MV-4-11 (cell line): Measurements from ENCODE around the gene PYGO1.
"Not testable (repeated sequence)": the region's sequence is repeated elsewhere in the genome, so short reads cannot be mapped to it uniquely, and the experiment has no call there.

Experiments
- DNase-seq: peaks from one replicate; lab custom pipeline; 2025; lab: John Stamatoyannopoulos, UW

PYGO1 gene, protein sequence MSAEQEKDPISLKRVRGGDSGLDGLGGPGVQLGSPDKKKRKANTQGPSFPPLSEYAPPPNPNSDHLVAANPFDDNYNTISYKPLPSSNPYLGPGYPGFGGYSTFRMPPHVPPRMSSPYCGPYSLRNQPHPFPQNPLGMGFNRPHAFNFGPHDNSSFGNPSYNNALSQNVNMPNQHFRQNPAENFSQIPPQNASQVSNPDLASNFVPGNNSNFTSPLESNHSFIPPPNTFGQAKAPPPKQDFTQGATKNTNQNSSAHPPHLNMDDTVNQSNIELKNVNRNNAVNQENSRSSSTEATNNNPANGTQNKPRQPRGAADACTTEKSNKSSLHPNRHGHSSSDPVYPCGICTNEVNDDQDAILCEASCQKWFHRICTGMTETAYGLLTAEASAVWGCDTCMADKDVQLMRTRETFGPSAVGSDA

GRCh38 chr15:55588070-55588814 lies at the start of gene PYGO1:
TSS of gene PYGO1 (minus strand) at chr15:55588345. CDS start at chr15:55587883, 462 bp downstream.
- peak; percentile 4 for DNase-seq

GRCh38 chr15:55637086-55637485 lies 48.9 kb upstream of the PYGO1 start:
- DNase-seq, result no peak

DNA sequence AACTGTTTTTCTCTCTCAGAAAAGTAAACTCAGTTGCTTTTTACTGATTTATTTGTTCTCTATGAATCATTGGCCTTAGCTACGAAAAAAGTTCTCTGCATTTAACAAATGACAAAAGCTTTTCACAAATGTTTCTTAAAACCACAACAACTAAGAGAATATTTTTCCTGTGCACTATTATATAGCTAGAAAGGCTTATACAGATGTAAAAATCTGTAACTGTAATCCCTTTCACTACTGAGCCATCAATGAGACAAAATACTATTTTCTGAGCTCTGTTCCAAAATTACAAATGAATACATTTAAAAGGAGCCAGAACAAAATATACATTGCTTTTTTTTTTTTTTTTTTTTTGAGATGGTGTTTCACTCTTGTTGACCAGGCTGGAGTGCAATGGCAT lies 45.6 kb upstream of the PYGO1 start:
- DNase-seq, result no peak

GRCh38 chr15:55632434-55632833 lies 44.3 kb upstream of the PYGO1 start:
- DNase-seq, result no peak

GRCh38 chr15:55630858-55631257 lies 42.7 kb upstream of the PYGO1 start:
- DNase-seq, result no peak

- DNase-seq, result no peak
These were observed 40.2 kb upstream of the PYGO1 start for GRCh38 chr15:55628369-55628730.

GRCh38 chr15:55627730-55628368 lies 39.7 kb upstream of the PYGO1 start:
- peak; percentile 48 for DNase-seq

DNA sequence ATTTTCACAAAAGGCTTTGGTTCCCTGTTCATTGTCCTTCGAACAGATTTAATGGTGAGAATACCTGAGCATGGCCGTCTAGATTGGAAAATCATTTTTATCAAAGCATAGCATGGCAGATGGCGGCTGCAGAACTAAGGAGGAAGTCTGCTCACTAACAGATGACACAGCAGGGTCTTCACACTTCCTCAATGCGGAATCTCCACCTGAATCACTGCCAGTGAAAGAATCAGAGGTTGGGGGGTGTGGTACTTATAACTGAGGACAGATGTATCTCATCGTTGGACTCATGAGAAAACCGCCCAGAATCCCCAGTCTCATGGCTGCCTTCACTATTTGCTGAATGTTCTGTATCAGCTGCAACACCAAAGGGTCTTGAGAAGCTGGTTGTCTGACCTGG lies 31.6 kb upstream of the PYGO1 start:
- DNase-seq, result no peak

DNA sequence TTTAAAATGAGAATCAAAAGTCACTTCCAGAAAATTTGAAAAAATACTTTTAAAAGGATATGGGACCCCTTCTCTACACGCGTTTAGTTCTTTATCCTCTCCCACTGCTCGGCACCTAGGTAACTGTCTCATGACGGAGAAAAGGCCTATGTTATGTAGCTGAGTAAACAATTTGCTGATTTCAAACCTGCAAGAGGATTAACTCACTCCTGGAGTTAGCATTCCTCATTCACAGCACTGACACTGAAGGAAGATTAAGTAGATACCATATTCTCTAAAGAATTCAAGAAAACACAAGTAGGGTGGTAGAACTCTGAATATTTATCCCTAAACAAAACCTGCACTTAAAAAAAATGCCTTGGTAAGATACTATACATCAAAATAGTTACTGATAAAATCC lies 30.2 kb upstream of the PYGO1 start:
- DNase-seq, result no peak

DNA sequence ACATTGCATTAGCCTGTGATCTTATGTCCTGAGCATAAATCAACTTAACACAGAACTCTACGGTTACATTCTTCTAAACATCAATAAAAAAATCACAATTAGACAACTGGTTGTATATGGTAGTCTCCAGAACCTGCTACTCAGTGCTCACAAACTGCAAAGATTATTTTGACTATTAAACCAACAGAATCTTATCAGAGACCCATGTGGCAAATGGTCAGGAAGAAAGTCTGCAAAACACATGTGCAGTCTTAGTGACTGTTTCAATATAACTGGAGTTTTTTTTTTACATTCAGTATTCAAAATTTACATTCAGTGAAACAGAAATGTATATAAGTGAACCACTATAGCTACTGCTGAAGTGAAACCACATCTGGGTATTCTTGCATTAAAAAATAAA lies 27.3 kb upstream of the PYGO1 start:
- DNase-seq, result no peak

DNA sequence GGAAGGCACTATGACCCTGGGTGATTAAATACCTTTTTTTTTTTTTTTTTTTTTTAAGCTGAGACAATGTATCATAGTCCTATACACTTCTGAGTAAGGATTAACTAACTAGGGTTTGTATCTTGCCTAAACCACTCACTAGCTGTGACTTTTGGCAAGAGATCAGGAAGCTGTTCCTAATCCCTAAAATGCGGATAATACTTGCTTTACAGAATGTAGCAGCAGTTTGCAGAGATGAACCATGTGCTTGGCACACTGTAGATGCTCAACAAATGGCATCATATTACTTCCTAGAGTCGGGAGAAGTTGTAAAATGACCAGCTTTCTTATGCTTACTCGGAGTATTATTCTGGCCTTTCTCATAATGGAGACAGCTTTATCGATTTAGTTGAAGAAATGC lies 25.6 kb upstream of the PYGO1 start:
- no peak for DNase-seq

DNA sequence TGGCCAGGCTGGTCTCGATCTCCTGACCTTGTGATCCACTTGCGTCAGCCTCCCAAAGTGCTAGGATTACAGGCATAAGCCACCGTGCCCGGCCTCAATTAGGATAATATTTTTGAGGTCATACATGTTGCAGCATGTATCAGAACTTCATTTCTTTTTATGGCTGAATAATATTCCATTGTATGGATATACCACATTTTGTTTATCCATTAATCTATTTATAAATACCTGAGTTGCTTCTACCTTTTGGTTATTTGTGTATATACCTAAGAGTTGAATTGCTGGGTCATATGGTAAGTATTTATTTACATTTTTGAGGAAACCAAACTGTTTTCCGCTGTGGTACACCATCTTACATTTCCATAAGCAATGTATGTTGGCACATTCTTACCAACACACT lies 18.1 kb upstream of the PYGO1 start:
- no peak for DNase-seq

GRCh38 chr15:55601374-55601773 lies 13.2 kb upstream of the PYGO1 start:
- no peak for DNase-seq

GRCh38 chr15:55599439-55599838 lies 11.3 kb upstream of the PYGO1 start:
- DNase-seq, result no peak

DNA sequence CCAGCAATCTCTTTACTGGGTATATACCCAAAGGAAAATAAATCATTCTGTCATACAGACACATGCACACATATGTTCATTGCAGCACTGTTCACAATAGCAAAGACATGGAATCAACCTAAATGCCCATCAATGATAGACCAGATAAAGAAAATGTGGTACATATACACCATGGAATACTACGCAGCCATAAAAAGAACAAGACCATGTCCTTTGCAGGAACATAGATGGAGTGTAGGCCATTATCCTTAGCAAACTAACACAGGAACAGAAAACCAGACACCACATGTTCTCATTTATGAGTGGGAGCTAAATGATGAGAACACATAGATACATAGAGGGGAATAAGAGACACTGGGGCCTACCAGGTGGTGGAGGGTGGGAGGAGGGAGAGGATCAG lies 4.9 kb upstream of the PYGO1 start:
- DNase-seq, result not testable (repeated sequence)

GRCh38 chr15:55590788-55591187 lies 2.6 kb upstream of the PYGO1 start:
- no peak for DNase-seq

DNA sequence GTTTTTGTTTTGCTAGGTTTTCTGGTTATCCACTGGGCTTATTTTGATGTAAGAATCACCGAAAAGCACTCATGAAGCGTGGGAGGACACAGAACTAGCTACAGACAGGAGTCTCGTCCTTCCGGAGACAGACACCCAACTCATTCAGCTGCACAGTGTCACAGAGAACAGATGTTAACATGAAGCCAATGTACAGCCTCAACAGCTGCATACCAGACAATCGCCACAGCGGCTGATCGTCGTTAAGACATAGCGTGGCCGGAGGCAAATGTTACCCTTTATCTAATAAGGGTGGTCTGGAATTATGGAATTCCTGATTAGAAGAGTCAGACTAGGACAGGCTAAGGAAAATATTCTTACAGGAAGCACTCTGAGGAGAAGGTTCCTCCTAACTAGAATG lies 1.1 kb upstream of the PYGO1 start:
- DNase-seq, result no peak

DNA sequence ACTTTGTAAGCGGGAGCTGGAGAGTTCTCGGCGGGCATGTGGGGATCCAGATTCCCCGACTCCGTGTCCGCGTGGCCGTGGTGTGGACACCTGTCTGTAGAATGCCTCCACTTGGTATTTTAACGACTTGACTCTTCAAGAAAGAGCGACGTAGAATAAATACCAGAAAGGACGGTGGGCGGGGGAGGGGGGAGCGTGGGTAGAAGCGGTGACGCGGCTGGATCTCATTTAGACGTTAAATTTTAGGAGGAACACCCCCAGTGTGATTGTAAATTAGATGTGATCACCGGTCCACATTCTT lies 620 bp upstream of the PYGO1 start:
- DNase-seq, result no peak

- DNase-seq, result no peak
These were observed 650 bp downstream of the PYGO1 start for GRCh38 chr15:55587321-55588069.

DNA sequence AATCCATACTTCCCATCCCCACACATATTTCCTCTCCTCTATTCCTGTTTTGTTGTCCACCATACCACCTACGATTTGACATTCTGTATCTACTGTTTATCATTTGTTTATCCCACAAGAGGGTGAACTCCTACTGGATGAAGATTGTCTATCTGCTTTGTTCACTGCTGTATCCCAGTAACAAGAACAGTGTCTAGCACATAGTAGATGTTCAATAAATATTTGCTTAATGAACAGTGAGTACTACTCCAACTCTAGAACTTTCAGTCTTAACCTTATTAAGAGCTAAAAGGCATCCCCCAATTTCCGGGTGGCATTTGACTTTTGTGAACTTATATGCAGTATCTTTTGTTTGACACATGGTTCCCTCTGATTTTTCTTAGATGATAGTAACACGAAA lies 1.3 kb downstream of the PYGO1 start:
- DNase-seq, result no peak

DNA sequence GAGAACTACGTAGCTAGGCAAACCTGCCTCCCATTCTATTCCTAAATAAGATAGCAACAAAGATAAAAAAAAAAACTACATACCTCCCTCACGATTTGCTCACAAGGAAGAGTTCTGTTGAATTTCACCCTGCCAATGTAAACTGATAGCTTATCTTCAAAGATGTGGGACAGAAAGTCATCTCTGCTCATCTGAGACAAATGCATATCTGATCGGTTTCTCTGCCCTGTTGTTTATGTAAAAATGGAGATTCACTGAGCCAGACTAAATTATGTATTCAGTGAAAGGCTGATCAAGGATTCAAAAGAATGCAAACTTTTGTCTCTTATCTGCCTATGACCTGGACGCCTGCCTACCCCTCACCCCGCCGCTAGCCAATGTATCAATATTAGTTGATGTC lies 11.2 kb downstream of the PYGO1 start:
- DNase-seq, result no peak

DNA sequence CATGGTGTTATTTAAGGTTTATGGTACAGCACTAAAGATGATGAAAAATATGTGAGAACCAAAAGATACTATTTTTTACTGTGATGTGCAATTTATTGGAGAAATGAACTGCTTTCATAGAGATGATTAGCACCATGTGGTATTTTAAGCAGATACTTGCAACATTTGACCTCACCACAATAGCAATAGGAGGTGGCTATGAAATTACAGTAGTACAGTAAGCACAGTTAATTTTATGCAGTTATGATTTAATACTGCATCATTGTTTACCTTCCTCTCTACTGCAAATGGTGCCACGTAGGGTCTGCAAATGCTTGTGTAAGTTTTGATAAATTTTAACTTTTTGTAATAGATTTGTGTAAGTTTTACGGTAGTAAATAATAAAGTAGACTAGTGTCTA lies 14.0 kb downstream of the PYGO1 start:
- DNase-seq, result no peak

DNA sequence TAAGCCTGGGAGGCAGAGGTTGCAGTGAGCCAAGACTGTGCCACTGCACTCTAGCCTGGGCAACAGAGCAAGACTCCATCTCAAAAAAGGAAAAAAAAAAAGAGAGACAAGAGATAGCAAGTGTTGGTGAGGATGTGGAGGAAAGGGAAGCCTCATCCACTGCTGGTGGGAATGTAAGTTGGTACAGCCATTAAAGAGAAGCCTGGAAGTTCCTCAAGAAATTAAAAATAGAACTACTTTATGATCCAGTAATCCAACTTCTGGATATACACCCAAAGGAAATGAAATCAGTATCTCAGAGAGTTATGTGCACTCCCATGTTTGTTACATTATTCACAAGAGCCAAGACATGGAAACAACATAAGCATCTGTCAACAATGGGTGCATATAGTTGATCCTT lies 14.9 kb downstream of the PYGO1 start:
- DNase-seq, result no peak
